ENCODE results near the gene NXNL1.

The NXNL1 gene

GRCh38 chr19:17455308-17456123, 5.2 kb downstream of the NXNL1 start:
- DNase-seq (ENCODE audit: low read depth) = no peak

GRCh38 chr19:17454576-17455071, 6.1 kb downstream of the NXNL1 start:
- no peak for DNase-seq (ENCODE audit: low read depth)

GRCh38 chr19:17451820-17452219, 8.9 kb downstream of the NXNL1 start:
- DNase-seq (ENCODE audit: low read depth) = no peak

GRCh38 chr19:17450264-17451075, 10.3 kb downstream of the NXNL1 start:
- DNase-seq (ENCODE audit: low read depth) = no peak

GRCh38 chr19:17448131-17448967, 12.4 kb downstream of the NXNL1 start, which contains the start of gene TMEM221:
Gene TMEM221 (minus strand): TSS chr19:17448668. CDS start chr19:17448462, 206 bp downstream.
- DNase-seq (ENCODE audit: low read depth) = no peak

GRCh38 chr19:17447704-17448130, 13.0 kb downstream of the NXNL1 start:
- no peak for DNase-seq (ENCODE audit: low read depth)

GRCh38 chr19:17445526-17446165, 15.1 kb downstream of the NXNL1 start:
- DNase-seq (ENCODE audit: low read depth) = no peak

GRCh38 chr19:17441241-17442021, 19.3 kb downstream of the NXNL1 start:
- peak; percentile 38 for DNase-seq (ENCODE audit: low read depth)

GRCh38 chr19:17436874-17437267, 23.9 kb downstream of the NXNL1 start:
- no peak for DNase-seq (ENCODE audit: low read depth)

- DNase-seq (ENCODE audit: low read depth) = no peak
These were observed 24.4 kb downstream of the NXNL1 start for GRCh38 chr19:17436094-17436873.

GRCh38 chr19:17435218-17435617, 25.5 kb downstream of the NXNL1 start:
- DNase-seq (ENCODE audit: low read depth) = no peak

- no peak for DNase-seq (ENCODE audit: low read depth)
These were observed 29.3 kb downstream of the NXNL1 start for GRCh38 chr19:17431417-17431816.

- DNase-seq (ENCODE audit: low read depth) = no peak
These were observed 31.0 kb downstream of the NXNL1 start for GRCh38 chr19:17429641-17430113.

- peak; percentile 41 for DNase-seq (ENCODE audit: low read depth)
These were observed 35.9 kb downstream of the NXNL1 start for GRCh38 chr19:17424743-17425365.

GRCh38 chr19:17423429-17424208, 37.1 kb downstream of the NXNL1 start:
- no peak for DNase-seq (ENCODE audit: low read depth)

GRCh38 chr19:17421942-17422341, 38.8 kb downstream of the NXNL1 start:
- no peak for DNase-seq (ENCODE audit: low read depth)

GRCh38 chr19:17420475-17420924, 40.2 kb downstream of the NXNL1 start:
- no peak for DNase-seq (ENCODE audit: low read depth)
